AG09319 (cell line): ENCODE data around the gene MAPKAPK3.

Experiments used
- DNase-seq: peaks from one replicate; pipeline ENCODE4 v3.0.0-alpha.2; 2010; ENCODE audit warnings: low read depth; ENCODE audit errors: extremely low read depth
- CTCF ChIP-seq: IDR thresholded peaks from 2 replicates; pipeline ENCODE4 v1.5.1; 2011; ENCODE audit warnings: low read depth, mild to moderate bottlenecking, inconsistent platforms, low read length, moderate library complexity

Gene MAPKAPK3

GRCh38 chr3:50617911-50618481, 1.0 kb downstream of the MAPKAPK3 start:
- no peak for TF ChIP-seq CTCF
- DNase-seq = no peak

- no peak for DNase-seq
- no peak for TF ChIP-seq CTCF
Observed at GRCh38 chr3:50620420-50620819, 3.5 kb downstream of the MAPKAPK3 start.

GRCh38 chr3:50620820-50621219, 3.9 kb downstream of the MAPKAPK3 start:
- DNase-seq = no peak
- TF ChIP-seq CTCF = no peak

- no peak for TF ChIP-seq CTCF
Observed at GRCh38 chr3:50622881-50623280, 5.9 kb downstream of the MAPKAPK3 start.

GRCh38 chr3:50623840-50624474, 7.0 kb downstream of the MAPKAPK3 start:
- no peak for TF ChIP-seq CTCF
- DNase-seq = no peak

More at GRCh38 chr3:50622881-50623280, 5.9 kb downstream of the MAPKAPK3 start:
- no peak for DNase-seq

GRCh38 chr3:50624634-50625033, 7.7 kb downstream of the MAPKAPK3 start:
- DNase-seq = no peak
- no peak for TF ChIP-seq CTCF

GRCh38 chr3:50625231-50626182, 8.6 kb downstream of the MAPKAPK3 start:
- no peak for DNase-seq
- no peak for TF ChIP-seq CTCF
